ENCODE measurements around the gene NOS1AP. TPM values are rescaled to one million over a fixed set of nuclear protein-coding genes. Genes with fewer than 3 reads are reported as not detected.

Gene NOS1AP
- total RNA-seq, 4 donors from 2014 or later: 0.31 to 12.7 (median 1.7) TPM

GRCh38 chr1:162270016-162270770 lies 200.7 kb downstream of the NOS1AP start:
- TF ChIP-seq CTCF (IDR thresholded peaks at IDR 0.05): no peak
- TF ChIP-seq POLR2A (IDR thresholded peaks at IDR 0.05): no peak
- no peaks in the 10 kb centered on the region for H3K4me1 ChIP-seq
- no peak overlapping the region for H3K4me3 ChIP-seq
- H3K9me3 ChIP-seq: no peaks in the 10 kb centered on the region
- no peaks in the 10 kb centered on the region for H3K36me3 ChIP-seq
- H3K27me3 ChIP-seq: no peaks in the 10 kb centered on the region
- intact Hi-C loops (cut with DNase I): loop anchor here (5.0 kb wide), 1 partner anchor 213 kb away; no protein-coding TSS in a partner anchor
- no peak for DNase-seq
- WGBS, 2 donors: 86 to 91% methylated on average over 6 of the region's 6 CpGs
- H3K27ac ChIP-seq: no peak overlapping the region

GRCh38 chr1:162271972-162272371 lies 202.5 kb downstream of the NOS1AP start:
- WGBS, 2 donors: 78 to 79% methylated on average over 3 of the region's 3 CpGs
- H3K9me3 ChIP-seq: no peaks in the 10 kb centered on the region
- H3K27me3 ChIP-seq: no peaks in the 10 kb centered on the region
- H3K4me3 ChIP-seq: no peak overlapping the region
- intact Hi-C loops (cut with DNase I): loop anchor here (5.0 kb wide), 1 partner anchor 215 kb away; no protein-coding TSS in a partner anchor
- no peak overlapping the region for H3K27ac ChIP-seq
- TF ChIP-seq CTCF (IDR thresholded peaks at IDR 0.05): no peak
- TF ChIP-seq POLR2A (IDR thresholded peaks at IDR 0.05): no peak
- DNase-seq: no peak
- no peaks in the 10 kb centered on the region for H3K4me1 ChIP-seq
- H3K36me3 ChIP-seq: no peaks in the 10 kb centered on the region

GRCh38 chr1:162272419-162272818 lies 202.9 kb downstream of the NOS1AP start:
- no peaks in the 10 kb centered on the region for H3K36me3 ChIP-seq
- intact Hi-C loops (cut with DNase I): loop anchor here (5.0 kb wide), 1 partner anchor 215 kb away; no protein-coding TSS in a partner anchor
- no peaks in the 10 kb centered on the region for H3K9me3 ChIP-seq
- no peak overlapping the region for H3K27ac ChIP-seq
- WGBS, 2 donors: 80 to 82% methylated on average over 5 of the region's 5 CpGs
- DNase-seq: no peak
- H3K4me1 ChIP-seq: no peaks in the 10 kb centered on the region
- no peak for TF ChIP-seq CTCF (IDR thresholded peaks at IDR 0.05)
- no peak for TF ChIP-seq POLR2A (IDR thresholded peaks at IDR 0.05)
- H3K4me3 ChIP-seq: no peak overlapping the region
- H3K27me3 ChIP-seq: no peaks in the 10 kb centered on the region

GRCh38 chr1:162275622-162276175 lies 206.2 kb downstream of the NOS1AP start:
- 67 to 80% methylated on average over 4 to 6 of the region's 6 CpGs for WGBS, 2 donors
- H3K9me3 ChIP-seq: no peaks in the 10 kb centered on the region
- intact Hi-C loops (cut with DNase I): no loop called here

More at GRCh38 chr1:162275622-162276175, 206.2 kb downstream of the NOS1AP start:
- H3K36me3 ChIP-seq: no peaks in the 10 kb centered on the region
- DNase-seq: no peak
- H3K27me3 ChIP-seq: no peaks in the 10 kb centered on the region
- no peak for TF ChIP-seq CTCF (IDR thresholded peaks at IDR 0.05)
- no peak for TF ChIP-seq POLR2A (IDR thresholded peaks at IDR 0.05)
- H3K27ac ChIP-seq: no peak overlapping the region
- no peaks in the 10 kb centered on the region for H3K4me1 ChIP-seq
- H3K4me3 ChIP-seq: no peak overlapping the region
